ENCODE results near the gene PRRG3. TPM values are rescaled to one million over a fixed set of nuclear protein-coding genes. Genes with fewer than 3 reads are reported as not detected.

PRRG3 gene
- total RNA-seq, 6 donors from 2014 or later, result 0.20 to 4.1 (median 0.21) TPM; not detected in 2

- Histone ChIP-seq H3K36me3 (no peaks in the 10 kb centered on the region), H3K27ac (no peak overlapping the region), H3K4me3 (no peak overlapping the region), H3K9me3 (no peaks in the 10 kb centered on the region), H3K4me1 (no peaks in the 10 kb centered on the region), H3K27me3 (no peaks in the 10 kb centered on the region)
- WGBS, 2 donors, result 30 to 60% methylated on average over 1 to 2 of the region's 2 CpGs
- ATAC-seq (ENCODE audit: low FRiP score in 2 of 2), result peak in 1 of 2 donors; percentile 54
- DNase-seq, result no peak
- TF ChIP-seq POLR2AphosphoS5 (IDR thresholded peaks at IDR 0.05) (no peak), EP300 (IDR thresholded peaks at IDR 0.05) (no peak), CTCF (IDR thresholded peaks at IDR 0.05) (no peak), POLR2A (IDR thresholded peaks at IDR 0.05) (no peak)
Observed at GRCh38 chrX:151711787-151712186, 16.5 kb downstream of the PRRG3 start.

GRCh38 chrX:151712253-151712652 lies 17.0 kb downstream of the PRRG3 start:
- Histone ChIP-seq H3K27ac (no peak overlapping the region), H3K4me3 (no peak overlapping the region), H3K4me1 (no peaks in the 10 kb centered on the region), H3K36me3 (no peaks in the 10 kb centered on the region), H3K27me3 (no peaks in the 10 kb centered on the region), H3K9me3 (no peaks in the 10 kb centered on the region)
- DNase-seq (no peak), ATAC-seq (ENCODE audit: low FRiP score in 2 of 2) (no peak)
- WGBS, 2 donors, result 57% methylated on average over 3 of the region's 3 CpGs; no CpG with 5 or more reads in 1 of the 2 donors
- TF ChIP-seq POLR2A (IDR thresholded peaks at IDR 0.05) (no peak), CTCF (IDR thresholded peaks at IDR 0.05) (no peak), POLR2AphosphoS5 (IDR thresholded peaks at IDR 0.05) (no peak), EP300 (IDR thresholded peaks at IDR 0.05) (no peak)

- no peak for TF ChIP-seq EP300 (IDR thresholded peaks at IDR 0.05)
- peak in 4 of 6 experiments; percentile 20 to 28 (median 22) for TF ChIP-seq CTCF (IDR thresholded peaks at IDR 0.05)
- H3K9me3 ChIP-seq, result no peaks in the 10 kb centered on the region
- no peaks in the 10 kb centered on the region for H3K4me1 ChIP-seq
- no peak overlapping the region for H3K27ac ChIP-seq
- ATAC-seq (ENCODE audit: low FRiP score in 2 of 2), result no peak
- 55 to 100% methylated on average over 1 to 3 of the region's 3 CpGs for WGBS, 2 donors
- H3K27me3 ChIP-seq, result no peaks in the 10 kb centered on the region
- no peak for DNase-seq
- H3K4me3 ChIP-seq, result no peak overlapping the region
- no peaks in the 10 kb centered on the region for H3K36me3 ChIP-seq
Observed at GRCh38 chrX:151713849-151714248, 18.6 kb downstream of the PRRG3 start.

GRCh38 chrX:151714362-151714761 lies 19.1 kb downstream of the PRRG3 start:
- DNase-seq, result no peak
- H3K4me3 ChIP-seq, result no peak overlapping the region
- H3K4me1 ChIP-seq, result no peaks in the 10 kb centered on the region
- no peaks in the 10 kb centered on the region for H3K27me3 ChIP-seq
- ATAC-seq (ENCODE audit: low FRiP score in 2 of 2), result no peak
- H3K27ac ChIP-seq, result no peak overlapping the region
- WGBS, 2 donors, result 55 to 61% methylated on average over 5 of the region's 5 CpGs
- TF ChIP-seq EP300 (IDR thresholded peaks at IDR 0.05) (no peak), CTCF (IDR thresholded peaks at IDR 0.05) (no peak), POLR2AphosphoS5 (IDR thresholded peaks at IDR 0.05) (no peak), POLR2A (IDR thresholded peaks at IDR 0.05) (no peak)
- H3K36me3 ChIP-seq, result no peaks in the 10 kb centered on the region
- no peaks in the 10 kb centered on the region for H3K9me3 ChIP-seq

- Histone ChIP-seq H3K27me3 (no peaks in the 10 kb centered on the region), H3K4me1 (no peaks in the 10 kb centered on the region), H3K36me3 (no peaks in the 10 kb centered on the region), H3K9me3 (no peaks in the 10 kb centered on the region), H3K4me3 (no peak within 1 kb of the TSS), H3K27ac (no peak within 1 kb of the TSS)
- TF ChIP-seq EP300 (IDR thresholded peaks at IDR 0.05), result no peak
- TF ChIP-seq CTCF (IDR thresholded peaks at IDR 0.05), result no peak
- peak in 1 of 2 donors; percentile 12 for TF ChIP-seq POLR2AphosphoS5 (IDR thresholded peaks at IDR 0.05)
- DNase-seq, result no peak
- WGBS, 2 donors, result 54 to 100% methylated on average over 1 to 3 of the region's 3 CpGs
- ATAC-seq (ENCODE audit: low FRiP score in 2 of 2), result no peak
Observed at GRCh38 chrX:151715752-151716151, 20.5 kb downstream of the PRRG3 start, which contains the start of gene FATE1. Gene FATE1 (plus strand): TSS chrX:151716035. CDS start chrX:151716120, 85 bp downstream.

All from upper lobe of left lung (tissue), 6 donors.